NCI-H146 treated with DMSO at 0.1 percent for 48 hours (cell line): Measurements from ENCODE around the gene SECISBP2.
"Not testable (repeated sequence)": the region's sequence is repeated elsewhere in the genome, so short reads cannot be mapped to it uniquely, and the experiment has no call there.

Experiments used
- DNase-seq: peaks from one replicate; lab custom pipeline; 2025; ENCODE audit not compliant: unreplicated experiment; lab: John Stamatoyannopoulos, UW

SECISBP2 gene

DNA sequence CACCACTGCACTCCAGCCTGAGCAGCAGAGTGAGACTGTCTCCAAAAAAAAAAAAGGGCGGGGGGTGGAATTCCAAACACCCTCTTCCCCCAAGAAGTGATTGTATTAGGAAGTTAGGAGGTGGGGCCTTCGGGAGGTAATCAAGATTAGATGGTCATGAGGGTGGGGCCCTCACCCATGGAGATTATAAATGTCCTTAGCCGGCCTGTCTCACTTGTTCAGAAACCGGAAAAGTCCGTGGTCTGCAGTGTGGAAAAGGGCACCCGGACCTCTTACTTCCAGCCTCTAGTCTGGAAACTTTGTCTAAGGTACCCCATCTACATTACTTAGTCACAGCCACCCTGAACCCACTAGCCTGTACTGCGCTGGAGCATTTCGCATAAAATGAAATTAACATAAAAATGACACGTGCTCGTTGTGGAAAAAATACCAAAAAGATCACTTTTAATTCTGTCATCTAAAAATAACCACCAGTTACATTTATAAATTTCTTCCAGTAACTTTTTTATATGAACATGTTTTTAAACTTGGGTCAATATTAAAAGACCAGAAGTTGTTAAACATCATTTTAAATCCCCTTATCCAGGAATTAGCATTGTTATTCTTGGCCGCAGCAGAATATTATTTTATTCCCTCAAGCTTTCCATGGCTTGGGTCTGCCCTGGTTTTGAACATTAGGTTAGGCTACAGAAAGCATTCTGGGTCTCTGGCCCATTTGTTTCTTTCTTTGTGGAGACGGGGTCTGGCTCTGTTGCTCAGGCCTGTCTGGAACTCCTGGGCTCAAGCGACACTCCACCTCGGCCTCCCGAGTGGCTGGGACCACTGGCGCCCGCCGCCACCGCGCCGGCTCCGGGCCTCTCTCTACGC is 8.5 kb upstream of the SECISBP2 start:
- no peak for DNase-seq

GRCh38 chr9:89310475-89311345 is 7.6 kb upstream of the SECISBP2 start, which contains the start of gene CKS2:
Gene CKS2 (plus strand): TSS chr9:89311195. CDS start chr9:89311293, 98 bp downstream.
- peak; percentile 96 for DNase-seq

GRCh38 chr9:89311346-89312221 is 6.7 kb upstream of the SECISBP2 start:
- no peak for DNase-seq

- DNase-seq, result no peak
These were observed 6.1 kb upstream of the SECISBP2 start for GRCh38 chr9:89312222-89312571.

- DNase-seq, result no peak
These were observed 4.5 kb upstream of the SECISBP2 start for GRCh38 chr9:89313842-89314241.

DNA sequence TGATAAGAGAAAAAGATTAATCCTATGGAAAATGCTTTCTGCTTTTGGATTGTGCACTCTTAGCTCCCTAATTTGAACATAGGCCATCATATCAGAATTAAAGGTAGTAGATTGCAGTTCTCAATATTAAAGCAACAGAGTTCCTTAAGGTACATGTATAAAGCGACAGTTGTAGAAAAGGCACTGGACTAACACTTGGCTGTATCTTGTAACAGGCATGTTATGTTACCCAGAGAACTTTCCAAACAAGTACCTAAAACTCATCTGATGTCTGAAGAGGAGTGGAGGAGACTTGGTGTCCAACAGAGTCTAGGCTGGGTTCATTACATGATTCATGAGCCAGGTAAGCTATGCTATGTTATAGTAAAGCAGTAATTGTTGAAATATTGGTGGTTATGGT is 3.3 kb upstream of the SECISBP2 start:
- no peak for DNase-seq

DNA sequence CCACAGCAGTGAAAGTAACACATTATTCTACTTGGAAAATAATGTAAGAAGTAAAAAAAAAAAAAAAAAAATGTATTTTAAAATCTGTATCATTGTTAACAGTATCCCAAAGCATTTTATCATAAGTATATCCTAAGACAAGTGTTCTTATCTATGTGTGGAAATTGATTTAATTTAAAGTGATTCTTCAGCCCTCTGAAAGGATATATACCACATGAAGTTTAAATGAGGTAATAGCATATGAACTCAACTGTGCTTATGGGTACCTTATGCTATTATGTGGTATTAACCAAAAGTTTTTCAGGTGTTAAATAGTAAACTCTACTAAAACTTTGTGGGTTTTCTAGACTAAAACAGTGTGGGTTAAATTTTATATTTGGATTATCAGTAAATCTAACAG is 2.8 kb upstream of the SECISBP2 start:
- DNase-seq, result no peak

- DNase-seq, result no peak
These were observed 1.0 kb upstream of the SECISBP2 start for GRCh38 chr9:89317282-89317681.

GRCh38 chr9:89319015-89319905 is 960 bp downstream of the SECISBP2 start:
- no peak for DNase-seq

DNA sequence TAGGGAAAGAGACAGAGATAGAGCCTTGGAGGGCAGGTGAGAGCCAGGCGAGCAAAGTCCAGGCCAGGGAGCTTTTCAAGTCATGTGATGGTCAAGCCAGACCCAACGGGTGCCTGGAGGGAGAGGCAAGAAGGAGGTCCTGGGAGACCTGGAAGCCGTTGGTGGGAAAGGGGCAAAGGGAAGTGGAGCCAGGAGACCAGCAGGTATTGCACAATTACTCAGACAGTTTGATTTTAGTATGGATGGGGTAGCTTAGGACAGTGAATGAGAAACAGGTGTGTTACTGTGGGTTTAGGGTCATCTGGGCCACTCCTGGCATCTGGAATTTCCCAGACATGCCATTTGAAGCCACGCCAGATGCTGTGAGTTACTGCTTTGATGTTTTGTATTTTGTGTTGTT is 5.1 kb downstream of the SECISBP2 start:
- no peak for DNase-seq

GRCh38 chr9:89325733-89326132 is 7.4 kb downstream of the SECISBP2 start:
- no peak for DNase-seq

- DNase-seq, result no peak
These were observed 9.8 kb downstream of the SECISBP2 start for GRCh38 chr9:89328064-89328463.

DNA sequence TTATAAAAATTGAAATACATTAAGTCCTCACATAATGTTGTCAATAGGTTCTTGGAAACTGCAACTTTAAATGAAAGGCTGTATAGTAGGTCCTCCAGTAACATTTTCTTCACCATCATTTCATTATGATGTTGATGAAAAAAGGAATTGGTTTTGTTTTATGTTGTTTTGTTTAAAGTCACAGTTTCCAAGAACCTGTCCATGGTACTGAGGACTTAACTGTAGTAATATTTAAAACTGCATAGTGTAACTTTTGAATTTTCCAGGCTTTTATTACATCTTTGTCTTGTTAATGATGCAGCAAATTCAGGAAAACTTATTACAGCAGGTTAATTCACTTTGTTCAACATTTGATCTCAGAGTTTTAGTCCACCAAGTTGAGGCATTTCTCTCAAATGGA is 11.6 kb downstream of the SECISBP2 start:
- DNase-seq, result no peak

GRCh38 chr9:89330513-89330912 is 12.2 kb downstream of the SECISBP2 start:
- DNase-seq, result no peak

- DNase-seq, result no peak
These were observed 21.5 kb downstream of the SECISBP2 start for GRCh38 chr9:89339807-89340206.

DNA sequence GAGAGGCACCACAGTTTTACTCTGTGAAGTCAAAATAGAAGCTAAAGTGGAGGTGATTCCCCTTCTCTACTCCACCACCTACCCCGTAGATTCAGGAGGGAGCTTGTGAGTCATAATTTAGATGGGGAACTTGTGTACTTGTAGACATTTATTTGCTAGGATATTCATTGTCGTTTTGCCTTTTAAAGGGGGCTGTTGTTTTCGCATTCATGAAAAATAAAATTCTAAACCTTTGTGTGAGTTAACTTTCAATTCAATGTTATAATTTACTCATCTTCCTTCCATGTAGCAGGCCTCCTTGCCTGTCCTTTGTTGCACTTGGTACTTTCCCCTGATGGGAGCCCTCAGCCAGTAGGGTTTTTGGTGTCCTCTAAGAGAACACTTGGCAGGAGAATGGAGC is 22.0 kb downstream of the SECISBP2 start:
- DNase-seq, result no peak

DNA sequence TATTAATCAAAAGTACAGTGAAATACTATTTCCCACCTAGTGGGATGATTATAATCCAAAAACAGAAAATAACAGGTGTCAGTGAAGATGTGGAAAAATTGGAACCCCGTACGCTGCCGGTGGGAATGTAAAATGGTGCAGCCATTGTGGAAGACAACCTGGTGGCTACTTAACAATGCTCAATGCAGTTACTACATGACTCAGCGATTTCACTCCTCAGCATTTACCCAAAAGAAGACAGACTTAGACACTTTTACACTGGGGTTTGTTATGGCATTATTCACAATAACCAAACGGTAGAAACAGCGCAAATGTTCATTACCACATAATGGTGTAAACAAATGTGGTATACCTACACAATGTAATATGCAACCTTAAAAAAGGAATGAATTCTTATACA is 23.9 kb downstream of the SECISBP2 start:
- DNase-seq, result no peak

- DNase-seq, result no peak
These were observed 24.6 kb downstream of the SECISBP2 start for GRCh38 chr9:89342948-89343347.

GRCh38 chr9:89343812-89344211 is 25.5 kb downstream of the SECISBP2 start:
- not testable (repeated sequence) for DNase-seq

DNA sequence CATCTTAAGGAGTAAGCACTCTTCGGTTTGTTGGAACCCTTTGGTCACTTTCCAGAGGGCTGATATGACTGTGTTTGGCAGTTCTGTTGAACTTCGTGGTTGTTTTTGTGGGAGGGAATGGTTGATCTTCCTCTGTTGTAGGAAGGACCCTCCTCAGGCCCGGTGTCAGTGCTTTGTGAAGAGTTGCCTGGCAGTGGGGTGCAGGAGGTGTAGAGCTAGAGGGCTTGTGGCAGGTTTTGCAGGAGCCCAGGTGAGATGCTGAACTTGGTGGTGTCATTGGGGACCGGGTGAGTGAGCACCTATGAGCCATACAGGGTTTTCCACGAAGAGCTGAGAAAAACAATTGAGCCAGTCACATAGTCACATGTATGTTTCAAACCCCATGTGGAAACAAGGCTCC is 27.2 kb downstream of the SECISBP2 start:
- DNase-seq, result no peak
